Bone marrow (tissue), 2 donors: ENCODE results near the gene PLXNA3.

Experiments
- DNase-seq, 2 donors: peaks; one replicate each; lab custom pipeline; 2025; lab: John Stamatoyannopoulos, UW

The PLXNA3 gene

DNA sequence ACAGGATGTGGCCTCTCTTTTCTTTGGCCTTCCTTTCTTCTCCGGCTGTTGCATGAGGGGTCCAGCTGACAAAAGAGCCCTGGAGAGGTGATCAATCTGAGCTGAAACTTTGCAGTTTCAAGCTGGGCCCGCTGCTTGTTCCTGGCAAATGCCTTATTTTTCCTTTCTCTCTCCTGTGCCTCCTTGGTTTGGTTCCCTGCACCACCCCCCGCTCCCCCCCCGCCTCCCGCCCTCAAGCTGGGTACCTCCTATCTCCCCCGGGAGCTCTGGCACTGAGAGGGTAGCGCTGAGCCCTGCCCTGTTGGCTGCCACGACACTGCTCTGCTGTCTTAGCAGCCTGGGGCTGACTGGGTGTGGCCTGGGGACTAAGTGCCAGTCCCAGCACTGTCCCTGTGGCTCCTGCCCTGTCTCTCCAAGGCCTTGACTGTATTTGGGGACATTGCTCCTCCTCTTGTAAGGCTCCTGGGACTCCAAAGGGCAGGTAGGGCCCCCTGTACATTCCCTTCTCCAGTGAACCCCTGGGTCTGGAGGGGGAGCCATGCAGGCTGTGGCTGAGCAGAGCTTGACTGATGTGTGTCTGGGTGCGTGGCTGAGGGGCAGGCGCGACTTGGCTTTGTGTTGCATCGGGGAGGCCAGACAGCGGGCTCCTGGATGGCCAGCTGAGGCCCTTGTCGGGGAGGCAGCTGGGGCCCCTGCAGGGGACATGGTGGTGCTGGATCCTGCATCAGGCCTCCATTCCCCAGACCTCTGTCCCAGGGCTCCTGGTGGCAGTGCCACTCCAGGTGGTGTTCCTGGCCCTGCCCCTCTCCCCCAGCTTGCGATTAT lies 1.1 kb downstream of the PLXNA3 start:
- no peak for DNase-seq

DNA sequence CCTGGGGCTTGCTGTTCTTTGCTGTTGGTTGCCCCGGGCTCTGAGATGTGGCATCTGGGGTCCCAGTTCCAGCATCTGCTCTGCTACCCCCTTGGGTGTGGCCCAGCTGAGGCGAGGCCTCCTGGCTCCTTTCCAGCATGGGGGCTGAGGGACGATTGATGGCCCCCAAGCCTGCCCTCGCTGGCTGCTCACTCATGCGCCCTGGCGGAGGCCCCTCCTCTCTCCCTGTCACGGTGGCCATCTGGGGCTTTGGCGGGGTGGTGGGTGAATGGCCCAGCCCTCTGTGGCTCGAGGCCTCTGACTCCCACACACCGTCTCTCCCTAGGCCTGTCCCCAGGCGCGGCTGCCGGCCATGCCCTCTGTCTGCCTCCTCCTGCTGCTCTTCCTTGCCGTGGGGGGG lies 1.8 kb downstream of the PLXNA3 start:
- DNase-seq, result no peak

- no peak for DNase-seq
Measured at GRCh38 chrX:154460326-154460725, 2.2 kb downstream of the PLXNA3 start.

DNA sequence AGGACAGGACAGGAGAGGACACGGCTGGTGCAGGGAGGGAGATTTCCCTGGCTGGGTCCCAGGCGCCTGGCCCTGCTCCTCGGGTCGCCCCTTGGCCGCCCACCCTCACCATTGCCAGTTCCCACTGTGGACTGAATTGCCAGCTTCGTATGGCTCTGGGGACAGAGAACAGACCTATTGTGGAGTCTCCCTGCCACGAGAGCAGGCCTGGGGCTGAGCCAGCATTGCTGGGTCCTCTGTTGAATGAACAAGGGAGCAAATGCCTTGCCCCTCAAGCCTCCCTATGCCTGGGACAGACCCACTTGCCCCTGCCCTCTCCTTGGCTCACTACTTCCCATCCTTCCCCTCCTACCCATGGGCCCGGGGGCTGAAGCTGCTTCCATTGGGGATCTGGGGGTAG lies 4.3 kb downstream of the PLXNA3 start:
- no peak for DNase-seq

GRCh38 chrX:154463611-154464220 lies 5.6 kb downstream of the PLXNA3 start:
- DNase-seq, result no peak

GRCh38 chrX:154464806-154465365 lies 6.8 kb downstream of the PLXNA3 start:
- no peak for DNase-seq

- DNase-seq, result no peak
Measured at GRCh38 chrX:154465601-154466000, 7.5 kb downstream of the PLXNA3 start.

DNA sequence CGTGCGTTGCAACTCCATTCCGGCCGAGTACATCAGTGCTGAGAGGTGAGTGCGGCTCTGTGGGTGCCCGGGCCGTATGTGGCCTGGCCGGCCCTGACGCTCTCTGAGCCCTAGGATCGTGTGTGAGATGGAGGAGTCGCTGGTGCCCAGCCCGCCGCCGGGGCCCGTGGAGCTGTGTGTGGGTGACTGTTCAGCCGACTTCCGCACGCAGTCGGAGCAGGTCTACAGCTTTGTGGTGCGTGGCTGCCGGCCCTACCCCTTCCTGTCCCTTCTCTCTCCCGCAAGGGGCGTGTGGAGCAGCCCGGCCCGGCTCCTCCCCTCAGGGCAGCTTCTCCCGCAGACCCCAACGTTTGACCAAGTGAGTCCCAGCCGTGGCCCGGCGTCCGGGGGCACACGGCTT lies 8.0 kb downstream of the PLXNA3 start:
- DNase-seq, result no peak

DNA sequence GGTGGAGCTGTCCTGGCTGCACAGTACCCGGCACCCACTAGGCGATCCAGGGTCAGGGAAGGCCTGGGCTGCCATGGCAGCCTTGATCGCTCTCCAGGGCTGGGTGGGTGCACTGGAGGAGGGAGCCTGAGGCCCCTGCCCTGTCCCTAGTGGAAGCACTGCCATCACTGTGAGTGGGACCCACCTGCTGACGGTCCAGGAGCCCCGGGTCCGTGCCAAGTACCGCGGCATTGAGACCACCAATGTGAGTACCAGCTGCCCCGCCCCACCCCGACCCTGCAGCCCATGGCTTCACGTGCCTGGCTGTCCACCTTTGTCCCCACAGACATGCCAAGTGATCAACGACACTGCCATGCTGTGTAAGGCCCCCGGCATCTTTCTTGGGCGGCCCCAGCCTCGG lies 8.8 kb downstream of the PLXNA3 start:
- DNase-seq, result no peak

DNA sequence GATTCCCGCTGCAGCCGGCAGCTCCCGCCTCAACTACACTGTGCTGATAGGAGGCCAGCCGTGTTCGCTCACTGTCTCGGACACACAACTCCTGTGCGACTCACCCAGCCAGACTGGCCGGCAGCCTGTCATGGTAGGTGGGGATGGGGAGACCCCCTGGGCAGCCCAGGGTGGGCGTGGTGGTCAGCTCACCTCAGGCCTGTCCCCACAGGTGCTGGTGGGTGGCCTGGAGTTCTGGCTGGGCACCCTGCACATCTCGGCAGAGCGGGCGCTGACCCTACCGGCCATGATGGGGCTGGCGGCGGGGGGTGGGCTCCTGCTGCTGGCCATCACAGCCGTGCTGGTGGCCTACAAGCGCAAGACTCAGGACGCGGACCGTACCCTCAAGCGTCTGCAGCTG lies 9.5 kb downstream of the PLXNA3 start:
- no peak for DNase-seq

- DNase-seq, result no peak
Measured at GRCh38 chrX:154468217-154468616, 10.1 kb downstream of the PLXNA3 start.

GRCh38 chrX:154469114-154469513 lies 11.0 kb downstream of the PLXNA3 start:
- no peak for DNase-seq

- no peak for DNase-seq
Measured at GRCh38 chrX:154469880-154470279, 11.8 kb downstream of the PLXNA3 start.

- no peak for DNase-seq
Measured at GRCh38 chrX:154470434-154470833, 12.4 kb downstream of the PLXNA3 start.

GRCh38 chrX:154470914-154471568 lies 13.0 kb downstream of the PLXNA3 start:
- no peak for DNase-seq

GRCh38 chrX:154471839-154472684 lies 14.0 kb downstream of the PLXNA3 start:
- DNase-seq, result no peak

- DNase-seq, result no peak
Measured at GRCh38 chrX:154472685-154473632, 14.9 kb downstream of the PLXNA3 start.

DNA sequence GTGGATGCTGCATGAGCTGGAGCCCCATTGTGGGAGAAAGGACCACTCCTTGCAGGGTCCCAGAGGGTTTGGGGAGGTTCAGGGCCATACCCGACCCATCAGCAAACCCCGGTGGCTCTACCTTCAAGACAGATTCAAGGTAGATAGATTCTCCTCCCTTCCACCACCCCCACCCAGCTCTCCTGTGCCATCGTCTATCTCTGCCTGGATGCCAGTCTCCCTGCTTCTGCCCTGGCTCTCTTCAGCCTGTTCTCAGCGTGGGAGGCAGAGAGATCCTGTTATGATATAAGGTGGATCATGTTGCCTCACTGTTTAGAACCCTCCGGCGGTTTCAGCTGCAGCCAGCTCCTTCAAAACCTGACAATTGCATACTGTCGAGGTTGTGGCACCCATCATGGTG lies 15.6 kb downstream of the PLXNA3 start:
- DNase-seq, result no peak

GRCh38 chrX:154476821-154477220 lies 18.7 kb downstream of the PLXNA3 start:
- DNase-seq, result no peak

- DNase-seq, result no peak
Measured at GRCh38 chrX:154477891-154478477, 19.9 kb downstream of the PLXNA3 start.
